ENCODE data around the gene DNASE1.
A peak's percentile ranks its signal among the peaks of the same experiment; 100 is the strongest.

Gene DNASE1

GRCh38 chr16:3665508-3665907 is 11.0 kb downstream of the DNASE1 start:
- no peak for DNase-seq

- DNase-seq = no peak
Observed at GRCh38 chr16:3668626-3669025, 14.1 kb downstream of the DNASE1 start.

- DNase-seq = no peak
Observed at GRCh38 chr16:3669082-3669481, 14.6 kb downstream of the DNASE1 start.

GRCh38 chr16:3670711-3671110 is 16.2 kb downstream of the DNASE1 start:
- no peak for DNase-seq

- DNase-seq = no peak
Observed at GRCh38 chr16:3671424-3671823, 16.9 kb downstream of the DNASE1 start.

- no peak for DNase-seq
Observed at GRCh38 chr16:3672571-3673041, 18.1 kb downstream of the DNASE1 start.

- no peak for DNase-seq
Observed at GRCh38 chr16:3673201-3673600, 18.7 kb downstream of the DNASE1 start.

GRCh38 chr16:3673676-3674377 is 19.3 kb downstream of the DNASE1 start:
- DNase-seq = no peak

- no peak for DNase-seq
Observed at GRCh38 chr16:3674513-3675295, 20.2 kb downstream of the DNASE1 start.

GRCh38 chr16:3675601-3676130 is 21.2 kb downstream of the DNASE1 start:
- no peak for DNase-seq

GRCh38 chr16:3677994-3678393 is 23.5 kb downstream of the DNASE1 start:
- DNase-seq = no peak

- no peak for DNase-seq
Observed at GRCh38 chr16:3681206-3681605, 26.7 kb downstream of the DNASE1 start.

GRCh38 chr16:3687021-3687420 is 32.5 kb downstream of the DNASE1 start:
- DNase-seq = no peak

GRCh38 chr16:3687792-3688191 is 33.3 kb downstream of the DNASE1 start:
- DNase-seq = no peak

- DNase-seq = no peak
Observed at GRCh38 chr16:3689731-3690130, 35.2 kb downstream of the DNASE1 start.

GRCh38 chr16:3690470-3690928 is 36.0 kb downstream of the DNASE1 start:
- DNase-seq = peak; percentile 32

GRCh38 chr16:3690980-3691720 is 36.7 kb downstream of the DNASE1 start:
- no peak for DNase-seq

GRCh38 chr16:3691761-3692160 is 37.3 kb downstream of the DNASE1 start:
- DNase-seq = no peak

GRCh38 chr16:3694051-3694450 is 39.6 kb downstream of the DNASE1 start:
- DNase-seq = no peak

GRCh38 chr16:3695610-3696369 is 41.3 kb downstream of the DNASE1 start:
- no peak for DNase-seq

- no peak for DNase-seq
Observed at GRCh38 chr16:3696425-3697218, 42.1 kb downstream of the DNASE1 start.

- no peak for DNase-seq
Observed at GRCh38 chr16:3698941-3699340, 44.5 kb downstream of the DNASE1 start.

All from NCI-H510A treated with DMSO at 0.1 percent for 48 hours (cell line).